WERI-Rb-1 (cell line): ENCODE measurements around the gene AHNAK.

ENCODE experiments used
- DNase-seq: peaks from one replicate; pipeline ENCODE4 v3.0.0-alpha.2; 2020
- H3K27ac ChIP-seq: fragments of 250-450 bp; sonication (Bioruptor Pico); 2 replicates; pipeline ENCODE4 v1.5.1; 2020; ENCODE audit warnings: mild to moderate bottlenecking, moderate library complexity
- H3K27me3 ChIP-seq: fragments of 250-450 bp; sonication (Bioruptor Pico); 2 replicates; pipeline ENCODE4 v1.5.1; 2021; ENCODE audit warnings: mild to moderate bottlenecking, low read depth, moderate library complexity; ENCODE audit not compliant: insufficient read depth, severe bottlenecking
- H3K36me3 ChIP-seq: fragments of 250-450 bp; sonication (Bioruptor Pico); 2 replicates; pipeline ENCODE4 v1.5.1; 2020; ENCODE audit warnings: mild to moderate bottlenecking, moderate library complexity
- H3K4me3 ChIP-seq: 2 replicates; pipeline ENCODE4 v1.5.1; 2011; ENCODE audit warnings: low read depth, mild to moderate bottlenecking, control low read depth, low read length
- H3K9me3 ChIP-seq: fragments of 250-450 bp; sonication (Bioruptor Pico); 2 replicates; pipeline ENCODE4 v1.5.1; 2021; ENCODE audit warnings: mild to moderate bottlenecking, moderate library complexity; ENCODE audit not compliant: severe bottlenecking
- TF ChIP-seq, protein P1 (sequence below): IDR thresholded peaks from 2 replicates; pipeline ENCODE4 v1.5.1; 2011; ENCODE audit warnings: low read depth, mild to moderate bottlenecking, control low read depth, inconsistent platforms, low read length

The AHNAK gene

DNA sequence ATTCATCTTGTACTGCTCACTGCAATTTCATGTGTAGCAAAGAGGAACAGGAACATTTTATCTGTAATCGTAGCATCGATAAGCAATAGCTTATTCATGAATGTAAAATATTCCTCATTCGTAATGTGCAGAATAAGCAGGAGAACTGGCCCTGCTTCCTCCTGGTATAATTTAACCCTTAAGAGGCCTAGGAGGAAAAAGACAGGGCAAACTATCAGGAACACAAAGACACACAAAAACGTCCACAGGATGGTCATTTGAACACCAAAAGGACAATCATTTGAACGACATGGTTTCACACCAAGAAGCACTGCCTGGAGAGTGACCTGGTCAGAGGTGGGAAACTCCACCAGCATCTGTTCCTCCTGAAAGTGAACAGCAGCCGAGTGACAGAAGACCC is 63.9 kb downstream of the AHNAK start:
- no peak for DNase-seq
- Histone ChIP-seq H3K36me3 (no peaks in the 10 kb centered on the region), H3K27ac (no peak overlapping the region), H3K27me3 (no peaks in the 10 kb centered on the region), H3K9me3 (no peaks in the 10 kb centered on the region), H3K4me3 (no peak overlapping the region)
- TF ChIP-seq, protein P1, sequence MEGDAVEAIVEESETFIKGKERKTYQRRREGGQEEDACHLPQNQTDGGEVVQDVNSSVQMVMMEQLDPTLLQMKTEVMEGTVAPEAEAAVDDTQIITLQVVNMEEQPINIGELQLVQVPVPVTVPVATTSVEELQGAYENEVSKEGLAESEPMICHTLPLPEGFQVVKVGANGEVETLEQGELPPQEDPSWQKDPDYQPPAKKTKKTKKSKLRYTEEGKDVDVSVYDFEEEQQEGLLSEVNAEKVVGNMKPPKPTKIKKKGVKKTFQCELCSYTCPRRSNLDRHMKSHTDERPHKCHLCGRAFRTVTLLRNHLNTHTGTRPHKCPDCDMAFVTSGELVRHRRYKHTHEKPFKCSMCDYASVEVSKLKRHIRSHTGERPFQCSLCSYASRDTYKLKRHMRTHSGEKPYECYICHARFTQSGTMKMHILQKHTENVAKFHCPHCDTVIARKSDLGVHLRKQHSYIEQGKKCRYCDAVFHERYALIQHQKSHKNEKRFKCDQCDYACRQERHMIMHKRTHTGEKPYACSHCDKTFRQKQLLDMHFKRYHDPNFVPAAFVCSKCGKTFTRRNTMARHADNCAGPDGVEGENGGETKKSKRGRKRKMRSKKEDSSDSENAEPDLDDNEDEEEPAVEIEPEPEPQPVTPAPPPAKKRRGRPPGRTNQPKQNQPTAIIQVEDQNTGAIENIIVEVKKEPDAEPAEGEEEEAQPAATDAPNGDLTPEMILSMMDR = no peak

DNA sequence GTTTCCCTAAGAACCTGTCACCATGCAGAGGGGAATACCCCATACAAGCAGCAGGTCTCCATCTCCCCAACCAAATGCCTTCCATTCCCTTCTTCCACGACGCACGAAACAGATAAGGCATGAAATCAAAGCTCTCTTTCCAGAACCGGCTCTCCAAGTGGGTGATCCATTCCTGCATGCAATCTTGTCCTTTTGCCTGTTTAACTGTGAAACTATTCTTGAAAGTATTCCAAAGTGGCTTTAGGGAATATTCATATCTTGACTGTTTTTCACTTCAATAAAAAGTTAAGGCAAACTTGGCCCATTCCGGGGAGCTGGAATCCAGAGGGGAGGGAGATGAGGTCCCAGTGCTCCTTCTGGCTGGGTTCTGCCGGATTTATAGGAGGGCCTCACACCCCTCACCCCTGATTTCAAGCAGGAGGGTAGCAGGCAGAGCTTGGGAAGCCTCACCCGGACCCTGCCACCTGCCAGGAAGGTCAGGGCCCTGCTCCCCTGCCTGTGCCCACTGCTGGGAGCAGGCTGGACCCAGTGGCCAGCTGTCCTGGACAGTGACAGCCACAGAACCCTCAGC is 66.9 kb downstream of the AHNAK start:
- TF ChIP-seq, protein P1 = no peak
- no peak overlapping the region for H3K4me3 ChIP-seq
- no peaks in the 10 kb centered on the region for H3K36me3 ChIP-seq
- H3K27ac ChIP-seq = no peak overlapping the region
- DNase-seq = no peak
- no peaks in the 10 kb centered on the region for H3K27me3 ChIP-seq
- H3K9me3 ChIP-seq = no peaks in the 10 kb centered on the region

DNA sequence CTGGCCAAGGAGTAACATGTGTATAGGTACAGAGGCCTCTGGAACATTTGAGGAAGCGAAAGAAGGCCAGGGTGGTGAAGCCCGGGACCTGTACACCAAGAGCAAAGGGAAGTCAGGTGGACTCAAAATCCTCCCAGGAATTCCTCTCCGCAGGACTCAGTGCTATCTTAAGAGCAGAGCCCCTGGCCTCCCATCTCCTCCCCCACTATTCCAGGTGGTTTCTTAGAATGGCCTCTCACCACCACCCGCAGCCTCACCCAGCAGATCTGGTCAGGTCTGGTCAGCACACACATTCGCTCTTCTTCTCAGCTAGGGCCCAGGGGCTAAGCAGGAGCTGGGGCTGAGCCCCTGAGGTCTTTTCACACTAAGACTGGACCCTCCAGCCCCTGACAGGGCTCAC is 68.7 kb downstream of the AHNAK start:
- no peak overlapping the region for H3K4me3 ChIP-seq
- H3K27ac ChIP-seq = no peak overlapping the region
- TF ChIP-seq, protein P1 = no peak
- H3K9me3 ChIP-seq = no peaks in the 10 kb centered on the region
- H3K36me3 ChIP-seq = no peaks in the 10 kb centered on the region
- no peak for DNase-seq
- no peaks in the 10 kb centered on the region for H3K27me3 ChIP-seq

DNA sequence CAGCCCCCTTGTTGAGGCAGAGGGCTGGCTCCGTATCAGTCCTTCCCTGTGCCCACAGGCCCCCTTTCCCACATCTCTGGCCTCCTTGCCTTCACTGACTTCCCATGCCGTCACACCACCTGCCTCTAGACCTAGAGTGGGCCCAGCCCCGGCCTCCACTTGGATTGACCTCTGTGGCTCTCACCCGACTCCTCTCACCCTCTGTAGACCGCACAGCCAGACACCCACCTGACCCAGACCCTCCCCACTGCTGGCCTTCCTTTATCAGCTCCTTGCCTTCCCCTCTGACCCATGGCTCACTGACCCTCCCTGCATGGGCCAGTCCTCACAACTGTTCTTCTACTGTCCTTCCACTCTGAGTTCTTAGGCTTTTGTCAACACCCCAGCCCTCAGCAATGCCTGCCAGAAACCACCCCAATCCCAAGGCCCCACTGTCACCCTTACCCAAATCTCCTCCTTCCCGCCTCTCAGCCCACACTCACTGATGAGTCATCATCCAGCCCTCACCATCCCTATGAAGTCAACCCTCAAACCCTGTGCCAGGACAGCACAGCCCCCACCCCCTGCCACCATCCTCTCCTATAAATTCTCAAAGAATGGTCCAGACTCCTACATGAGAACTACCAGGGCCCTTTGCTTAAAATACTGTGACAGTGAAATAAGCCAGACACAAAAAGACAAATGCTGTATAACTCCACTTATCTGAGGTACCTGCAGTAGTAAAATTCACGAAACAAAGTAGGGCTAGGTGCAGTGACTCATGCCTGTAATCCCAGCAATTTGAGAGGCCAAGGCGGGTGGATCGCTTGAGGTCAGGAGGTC is 74.3 kb downstream of the AHNAK start:
- no peaks in the 10 kb centered on the region for H3K36me3 ChIP-seq
- H3K9me3 ChIP-seq = no peaks in the 10 kb centered on the region
- H3K27ac ChIP-seq = no peak overlapping the region
- no peaks in the 10 kb centered on the region for H3K27me3 ChIP-seq
- TF ChIP-seq, protein P1 = no peak
- H3K4me3 ChIP-seq = no peak overlapping the region
- no peak for DNase-seq

DNA sequence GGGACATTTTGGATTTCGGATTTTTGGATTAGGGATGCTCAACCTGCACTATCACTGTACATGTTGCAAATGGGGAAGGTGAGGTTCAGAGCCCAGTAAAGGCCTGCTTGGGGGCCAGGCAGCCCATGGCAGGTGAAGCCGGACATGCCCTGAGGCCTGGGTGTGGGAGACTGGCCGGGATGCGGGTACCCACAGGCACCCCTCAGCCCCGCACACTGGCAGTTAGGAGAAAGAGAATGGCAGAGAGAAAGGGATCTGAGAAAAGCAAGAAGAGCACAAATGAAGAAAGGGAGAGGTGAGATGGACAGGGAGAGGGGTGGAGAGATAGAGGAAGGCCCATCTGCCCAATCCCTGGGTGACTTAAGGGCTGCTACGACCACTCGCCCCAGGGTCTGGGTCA is 75.0 kb downstream of the AHNAK start:
- H3K27ac ChIP-seq = no peak overlapping the region
- TF ChIP-seq, protein P1 = no peak
- no peaks in the 10 kb centered on the region for H3K36me3 ChIP-seq
- no peak for DNase-seq
- H3K4me3 ChIP-seq = no peak overlapping the region
- H3K9me3 ChIP-seq = no peaks in the 10 kb centered on the region
- H3K27me3 ChIP-seq = no peaks in the 10 kb centered on the region
